Activated T-helper 1 cell treated with anti-CD3 and anti-CD28 coated beads, Interleukin-12 subunit alpha, Interleukin-12 subunit beta, Interleukin-2, Interleukin-4 antibody, amounts not matched to agents 30 ng/mL and 10 ng/mL and 1 ng/mL, durations not matched to agents 14 hours and 24 hours and 36 hours (primary cell): ENCODE results near the gene CPNE6. TPM values are rescaled to one million over a fixed set of nuclear protein-coding genes. Genes with fewer than 3 reads are reported as not detected.
"Not testable (repeated sequence)": the region's sequence is repeated elsewhere in the genome, so short reads cannot be mapped to it uniquely, and the experiment has no call there.

Experiments
- DNase-seq: peaks from one replicate; pipeline ENCODE4 v3.0.0; 2021; ENCODE audit warnings: low spot score
- H3K27ac Mint-ChIP-seq: one replicate; pipeline ENCODE4 v1.8.0; 2021; ENCODE audit warnings: mild to moderate bottlenecking, mixed read lengths
- H3K27me3 Mint-ChIP-seq: one replicate; pipeline ENCODE4 v1.8.0; 2022; ENCODE audit warnings: mild to moderate bottlenecking, moderate library complexity, mixed read lengths; ENCODE audit not compliant: insufficient read depth
- H3K36me3 Mint-ChIP-seq: one replicate; pipeline ENCODE4 v1.8.0; 2021; ENCODE audit warnings: low read depth, mixed read lengths
- H3K4me1 Mint-ChIP-seq: one replicate; pipeline ENCODE4 v1.8.0; 2021; ENCODE audit warnings: low read depth, mixed read lengths
- H3K4me3 Mint-ChIP-seq: one replicate; pipeline ENCODE4 v1.8.0; 2021; ENCODE audit warnings: mild to moderate bottlenecking, moderate library complexity, mixed read lengths
- H3K9me3 Mint-ChIP-seq: one replicate; pipeline ENCODE4 v1.8.0; 2021; ENCODE audit warnings: mixed read lengths
- intact Hi-C: fragments of 100-400 bp; cut with micrococcal nuclease; formaldehyde crosslinking; loops from one replicate; pipeline ENCODE4 v1.15.1; 2024
- total RNA-seq: library from RNA; stranded (reverse); gene quantifications from 2 replicates; pipeline ENCODE4 v1.2.3, GENCODE V29; 2022

The CPNE6 gene
- total RNA-seq, 1 donor from 2014 or later: not detected

- H3K27ac Mint-ChIP-seq, H3K36me3 Mint-ChIP-seq, intact Hi-C loops, H3K4me3 Mint-ChIP-seq, H3K9me3 Mint-ChIP-seq, DNase-seq: not testable (repeated sequence)
- H3K4me1 Mint-ChIP-seq: peaks cover 21% of the 10 kb centered on the region
- H3K27me3 Mint-ChIP-seq: peaks cover 22% of the 10 kb centered on the region
Observed at GRCh38 chr14:24049002-24049401, 22.4 kb upstream of the CPNE6 start.

GRCh38 chr14:24050753-24051152 lies 20.6 kb upstream of the CPNE6 start:
- H3K9me3 Mint-ChIP-seq, H3K36me3 Mint-ChIP-seq, DNase-seq, intact Hi-C loops: not testable (repeated sequence)
- Mint-ChIP-seq H3K27me3 (peaks cover 18% of the 10 kb centered on the region), H3K27ac (peak overlapping the region; percentile 68), H3K4me1 (peaks cover 22% of the 10 kb centered on the region), H3K4me3 (peak overlapping the region; percentile 85)

GRCh38 chr14:24051176-24051788 lies 20.1 kb upstream of the CPNE6 start:
- H3K4me1 Mint-ChIP-seq: peaks cover 22% of the 10 kb centered on the region
- intact Hi-C loops: no loop called here
- H3K36me3 Mint-ChIP-seq: peaks cover 2% of the 10 kb centered on the region
- H3K27me3 Mint-ChIP-seq: peaks cover 17% of the 10 kb centered on the region
- no peak for DNase-seq
- H3K4me3 Mint-ChIP-seq: peak overlapping the region; percentile 85
- H3K27ac Mint-ChIP-seq: peak overlapping the region; percentile 68
- no peaks in the 10 kb centered on the region for H3K9me3 Mint-ChIP-seq

GRCh38 chr14:24051789-24052655 lies 19.3 kb upstream of the CPNE6 start, which contains the start of gene CARMIL3:
Gene CARMIL3 (plus strand): TSS chr14:24052009. CDS start chr14:24052154, 145 bp downstream.
- peak; percentile 67 for DNase-seq
- no peaks in the 10 kb centered on the region for H3K9me3 Mint-ChIP-seq
- peak within 1 kb of the TSS; percentile 76 for H3K27ac Mint-ChIP-seq
- peaks cover 17% of the 10 kb centered on the region for H3K27me3 Mint-ChIP-seq
- intact Hi-C loops: loop anchor here (2.0 kb wide), 2 partner anchors 95 to 109 kb away; partner anchors contain the start of genes IRF9, PSME2 and RNF31
- H3K4me3 Mint-ChIP-seq: peak within 1 kb of the TSS; percentile 85
- peaks cover 22% of the 10 kb centered on the region for H3K4me1 Mint-ChIP-seq
- H3K36me3 Mint-ChIP-seq: peaks cover 2% of the 10 kb centered on the region

GRCh38 chr14:24052656-24053547 lies 18.5 kb upstream of the CPNE6 start:
- DNase-seq: peak; percentile 27
- intact Hi-C loops: loop anchor here (1.0 to 2.0 kb wide), 9 partner anchors 18 to 108 kb away; partner anchors contain the start of genes CPNE6, DCAF11, IRF9 and NRL
- H3K9me3 Mint-ChIP-seq: no peaks in the 10 kb centered on the region

GRCh38 chr14:24053548-24054323 lies 17.6 kb upstream of the CPNE6 start:
- DNase-seq: no peak
- intact Hi-C loops: loop anchor here (1.0 to 2.0 kb wide), 9 partner anchors 18 to 107 kb away; partner anchors contain the start of genes CPNE6, DCAF11, IRF9 and NRL
- Mint-ChIP-seq H3K4me1 (peaks cover 27% of the 10 kb centered on the region), H3K4me3 (peak overlapping the region; percentile 81), H3K27me3 (peaks cover 15% of the 10 kb centered on the region), H3K36me3 (peaks cover 2% of the 10 kb centered on the region), H3K9me3 (no peaks in the 10 kb centered on the region), H3K27ac (peak overlapping the region; percentile 76)

More at GRCh38 chr14:24052656-24053547, 18.5 kb upstream of the CPNE6 start:
- peaks cover 22% of the 10 kb centered on the region for H3K4me1 Mint-ChIP-seq
- peaks cover 2% of the 10 kb centered on the region for H3K36me3 Mint-ChIP-seq
- H3K27me3 Mint-ChIP-seq: peaks cover 17% of the 10 kb centered on the region
- peak overlapping the region; percentile 81 for H3K4me3 Mint-ChIP-seq
- peak overlapping the region; percentile 76 for H3K27ac Mint-ChIP-seq

- H3K36me3 Mint-ChIP-seq: peaks cover 2% of the 10 kb centered on the region
- no peak overlapping the region for H3K27ac Mint-ChIP-seq
- DNase-seq: no peak
- H3K9me3 Mint-ChIP-seq: no peaks in the 10 kb centered on the region
- no peak overlapping the region for H3K4me3 Mint-ChIP-seq
- intact Hi-C loops: no loop called here
- peaks cover 27% of the 10 kb centered on the region for H3K4me1 Mint-ChIP-seq
- peaks cover 11% of the 10 kb centered on the region for H3K27me3 Mint-ChIP-seq
Observed at GRCh38 chr14:24054324-24054641, 17.1 kb upstream of the CPNE6 start.

- H3K27me3 Mint-ChIP-seq: peaks cover 11% of the 10 kb centered on the region
- intact Hi-C loops: no loop called here
- DNase-seq: no peak
- peaks cover 27% of the 10 kb centered on the region for H3K4me1 Mint-ChIP-seq
- peaks cover 2% of the 10 kb centered on the region for H3K36me3 Mint-ChIP-seq
- H3K4me3 Mint-ChIP-seq: no peak overlapping the region
- no peak overlapping the region for H3K27ac Mint-ChIP-seq
- H3K9me3 Mint-ChIP-seq: no peaks in the 10 kb centered on the region
Observed at GRCh38 chr14:24054646-24055045, 16.7 kb upstream of the CPNE6 start.

GRCh38 chr14:24055971-24056799 lies 15.2 kb upstream of the CPNE6 start:
- peaks cover 24% of the 10 kb centered on the region for H3K4me1 Mint-ChIP-seq
- H3K9me3 Mint-ChIP-seq: no peaks in the 10 kb centered on the region
- intact Hi-C loops: no loop called here
- peaks cover 5% of the 10 kb centered on the region for H3K27me3 Mint-ChIP-seq
- H3K36me3 Mint-ChIP-seq: no peaks in the 10 kb centered on the region
- peak overlapping the region; percentile 38 for H3K27ac Mint-ChIP-seq
- no peak for DNase-seq
- no peak overlapping the region for H3K4me3 Mint-ChIP-seq

GRCh38 chr14:24056800-24057184 lies 14.6 kb upstream of the CPNE6 start:
- DNase-seq: no peak
- H3K36me3 Mint-ChIP-seq: no peaks in the 10 kb centered on the region
- peaks cover 22% of the 10 kb centered on the region for H3K4me1 Mint-ChIP-seq
- no peaks in the 10 kb centered on the region for H3K9me3 Mint-ChIP-seq
- H3K4me3 Mint-ChIP-seq: no peak overlapping the region
- peaks cover 3% of the 10 kb centered on the region for H3K27me3 Mint-ChIP-seq
- H3K27ac Mint-ChIP-seq: no peak overlapping the region
- intact Hi-C loops: no loop called here

- no peak overlapping the region for H3K4me3 Mint-ChIP-seq
- intact Hi-C loops: no loop called here
- H3K4me1 Mint-ChIP-seq: peaks cover 22% of the 10 kb centered on the region
- H3K27ac Mint-ChIP-seq: no peak overlapping the region
- H3K9me3 Mint-ChIP-seq: no peaks in the 10 kb centered on the region
- no peak for DNase-seq
- H3K27me3 Mint-ChIP-seq: peaks cover 3% of the 10 kb centered on the region
- no peaks in the 10 kb centered on the region for H3K36me3 Mint-ChIP-seq
Observed at GRCh38 chr14:24057271-24057670, 14.1 kb upstream of the CPNE6 start.
